ENCODE measurements around the gene VPS4B. TPM values are rescaled to one million over a fixed set of nuclear protein-coding genes. Genes with fewer than 3 reads are reported as not detected.

Gene VPS4B
- total RNA-seq, 1 donor from 2014 or later, result 85.8 TPM

DNA sequence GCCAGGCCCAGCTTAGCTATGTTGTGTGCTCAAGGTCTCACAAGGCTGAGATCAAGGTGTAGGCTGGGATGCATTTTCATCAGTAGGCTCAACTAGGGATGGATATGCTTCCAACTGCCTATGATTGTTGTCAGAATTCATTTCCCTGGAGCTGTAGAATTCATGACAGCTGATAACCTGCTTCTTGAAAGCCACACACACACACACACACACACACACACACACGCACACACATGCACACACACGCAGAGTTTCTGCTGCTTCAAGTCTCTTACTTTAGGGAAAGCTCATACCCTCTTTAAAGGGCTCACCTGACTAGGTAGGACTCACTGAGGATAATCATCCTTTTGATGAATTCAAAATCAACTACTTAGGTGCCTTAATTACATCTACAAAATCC is 8.2 kb upstream of the VPS4B start:
- DNase-seq (ENCODE audit: low spot score), result no peak

DNA sequence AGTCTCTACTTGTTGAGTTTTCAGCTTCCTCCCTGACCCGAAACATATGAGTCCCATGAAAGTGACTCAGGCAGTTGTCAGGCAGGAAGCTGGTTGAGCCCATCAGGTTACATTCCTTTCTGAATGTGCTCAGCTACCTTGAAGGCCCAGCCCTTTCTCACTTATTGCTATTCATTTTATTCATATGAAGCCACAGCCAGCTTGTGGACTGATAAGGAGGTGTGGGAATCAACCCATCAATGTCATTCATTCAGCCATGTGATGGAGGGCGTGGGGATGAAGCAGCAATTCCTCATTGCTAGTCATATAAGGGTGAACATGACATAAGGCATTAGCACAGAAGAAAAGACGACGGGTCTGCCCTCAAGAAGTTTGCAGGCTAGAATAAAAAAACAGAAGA is 5.3 kb upstream of the VPS4B start:
- DNase-seq (ENCODE audit: low spot score), result peak; percentile 69

DNA sequence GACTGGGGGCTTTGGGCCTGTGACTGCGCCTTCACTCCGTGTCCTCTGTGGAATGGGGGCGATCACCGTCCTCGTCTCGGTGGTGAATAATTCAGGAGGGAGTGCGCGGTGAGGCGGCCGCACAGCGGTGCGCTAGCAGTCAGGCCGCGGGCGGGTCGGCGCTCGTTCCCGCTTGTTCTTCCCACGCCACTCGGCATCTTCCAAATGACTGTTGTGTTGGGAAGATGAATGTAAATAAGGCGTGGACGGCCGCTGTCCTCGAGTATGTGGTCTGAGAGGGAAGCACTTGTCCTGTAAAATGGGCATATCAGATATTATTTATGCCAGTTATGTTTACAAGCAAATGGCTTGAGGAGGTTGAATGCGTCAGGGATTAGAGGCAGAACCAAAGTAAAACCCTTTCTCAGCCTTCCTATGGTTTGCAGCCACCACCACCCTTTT is 608 bp upstream of the VPS4B start:
- no peak for DNase-seq (ENCODE audit: low spot score)

DNA sequence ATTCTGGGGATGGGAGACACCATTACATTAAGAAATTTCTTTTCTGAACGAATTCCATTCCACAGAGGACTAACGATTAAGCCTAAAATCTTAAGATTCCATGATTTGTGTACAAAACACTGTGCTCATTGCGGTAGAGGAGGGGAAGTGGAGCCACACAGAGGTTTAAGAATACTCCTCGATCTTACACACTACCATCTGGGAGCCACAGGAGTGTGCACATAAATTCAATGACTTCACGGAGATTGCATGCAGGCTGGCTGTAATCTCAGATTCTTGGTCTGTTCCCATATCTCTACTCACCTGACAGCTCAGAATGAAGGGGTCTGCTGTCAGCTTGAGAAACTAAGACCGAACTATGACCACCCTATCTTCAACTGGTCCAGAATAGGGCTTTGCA is 762 bp downstream of the VPS4B start:
- DNase-seq (ENCODE audit: low spot score), result no peak

DNA sequence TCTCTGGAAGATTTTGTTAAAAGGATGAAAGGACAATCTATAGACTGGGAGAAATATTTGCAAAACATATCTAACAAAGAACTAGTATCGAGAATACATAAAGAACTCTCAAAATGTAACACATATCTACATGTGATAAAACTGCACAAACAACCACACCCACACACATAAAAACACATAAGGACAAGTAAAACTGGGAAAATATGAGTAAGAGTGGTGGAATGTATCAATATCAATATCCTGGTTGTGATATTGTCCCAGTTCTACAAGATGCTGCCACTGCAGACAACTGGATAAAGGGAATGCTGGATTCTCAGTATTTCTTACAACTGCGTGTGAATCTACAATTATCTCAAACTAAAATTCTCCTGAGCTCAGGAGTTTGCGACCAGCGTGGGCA is 9.3 kb downstream of the VPS4B start:
- no peak for DNase-seq (ENCODE audit: low spot score)

DNA sequence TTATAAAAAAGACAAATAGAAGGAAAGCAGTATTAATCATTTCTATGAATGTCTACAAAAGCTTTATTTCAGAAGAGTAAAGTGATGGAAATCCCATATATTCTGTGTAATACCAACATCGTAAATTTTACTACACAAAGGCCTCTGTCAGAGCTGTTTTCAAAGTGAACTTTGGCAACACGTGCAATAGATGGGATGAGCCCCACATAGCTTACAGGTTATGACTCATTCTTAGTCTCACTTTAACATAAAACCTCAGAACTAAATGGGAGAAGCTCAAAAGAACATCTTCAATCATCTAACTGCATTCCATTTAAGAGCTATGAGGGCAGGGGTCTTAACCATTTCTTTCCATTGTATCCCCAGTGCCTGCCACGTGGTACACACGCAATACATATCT is 11.5 kb downstream of the VPS4B start:
- no peak for DNase-seq (ENCODE audit: low spot score)

DNA sequence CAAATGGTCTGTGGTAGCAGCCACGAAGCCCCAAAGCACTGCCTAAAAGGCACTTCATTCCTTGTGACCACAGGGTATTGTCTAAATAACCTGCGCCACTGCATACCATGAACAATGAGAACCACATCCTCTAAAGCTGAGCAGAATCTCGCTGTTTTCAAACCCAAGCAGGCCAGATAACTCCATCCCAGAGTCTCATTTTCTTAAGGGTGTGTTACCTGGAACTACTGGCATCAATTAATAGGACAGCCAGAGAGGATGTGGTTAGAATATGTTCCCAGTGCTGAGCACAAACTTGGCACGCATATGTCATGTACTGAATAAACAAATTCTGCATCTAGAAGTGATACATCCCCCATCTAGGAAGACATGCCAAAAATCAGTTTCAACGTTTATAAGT is 13.0 kb downstream of the VPS4B start:
- DNase-seq (ENCODE audit: low spot score), result no peak

DNA sequence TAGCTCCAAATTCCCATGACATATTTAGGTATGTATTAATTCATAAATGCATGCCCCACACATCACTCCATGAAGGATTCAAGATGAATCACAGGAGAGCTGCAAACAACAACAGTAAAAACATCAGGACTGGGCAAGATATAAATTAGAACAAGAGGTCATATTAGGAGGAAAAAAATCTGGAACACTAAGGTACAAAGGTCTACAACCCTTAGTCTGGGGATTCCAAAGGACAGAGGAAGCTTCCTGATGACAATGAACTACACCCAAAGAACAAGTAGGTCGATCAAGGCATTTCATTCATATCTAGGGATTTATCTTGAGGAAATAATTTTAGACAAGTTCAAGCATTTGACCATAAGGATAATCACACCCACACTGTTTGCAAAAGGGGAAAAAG is 14.5 kb downstream of the VPS4B start:
- DNase-seq (ENCODE audit: low spot score), result no peak

DNA sequence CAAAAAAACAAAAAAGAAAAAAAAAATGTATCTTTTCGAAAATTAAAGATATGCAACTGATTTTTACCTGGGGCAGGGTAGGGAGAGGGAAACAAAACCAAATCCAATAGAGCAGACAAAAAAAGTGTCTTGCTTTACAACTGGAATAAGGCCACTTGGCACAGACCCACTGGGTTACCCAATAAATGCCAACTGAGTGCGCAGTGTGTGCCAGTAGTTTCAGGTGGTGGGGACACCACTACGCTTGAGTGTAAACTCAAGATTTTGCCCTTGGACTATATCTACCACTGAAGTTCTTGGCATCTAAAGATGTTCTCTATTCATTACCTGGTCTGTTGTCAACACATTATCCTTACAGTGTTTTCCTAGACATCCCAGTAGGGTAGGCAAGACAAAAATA is 16.3 kb downstream of the VPS4B start:
- no peak for DNase-seq (ENCODE audit: low spot score)

DNA sequence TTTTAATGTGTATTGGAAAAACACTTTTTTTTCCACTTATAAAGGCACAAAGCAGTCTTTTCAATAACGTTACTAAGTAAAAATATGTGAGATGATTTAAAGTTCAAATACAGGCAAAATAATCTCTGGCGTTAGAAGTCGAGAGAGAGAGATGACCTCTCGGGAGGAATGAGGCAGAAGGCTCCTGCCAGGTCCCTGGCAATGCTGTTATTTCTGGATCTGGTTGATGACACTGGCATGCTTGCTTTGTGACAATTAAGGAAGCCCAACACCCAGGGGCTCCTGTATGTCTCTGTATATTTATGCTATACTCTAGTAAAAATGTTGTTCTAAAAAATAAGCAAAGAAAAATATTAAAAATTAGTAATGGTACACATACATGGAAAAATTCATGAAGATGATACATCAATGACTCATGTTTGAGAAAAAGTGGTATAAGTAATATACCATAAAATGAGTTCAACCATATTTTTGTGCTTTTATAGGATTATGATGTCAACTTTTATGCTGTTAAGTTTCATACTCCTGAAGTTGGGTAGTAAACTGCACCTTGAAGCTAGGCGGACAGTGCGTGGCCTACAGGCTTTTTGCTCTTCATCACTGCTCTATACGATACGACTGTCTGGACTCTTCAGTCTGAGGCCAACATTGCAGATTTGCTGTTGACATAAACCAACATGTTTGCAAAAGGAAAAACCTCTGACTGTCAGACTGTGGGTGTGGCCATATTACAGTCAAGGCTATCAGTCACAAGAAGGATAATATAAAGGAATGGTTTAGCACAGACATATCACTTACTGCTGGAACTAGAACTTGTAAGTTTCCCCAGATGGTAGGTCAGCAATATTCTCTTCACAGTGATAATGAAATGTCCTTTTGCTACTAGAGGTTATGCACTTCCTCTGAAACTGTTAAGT is 19.8 kb downstream of the VPS4B start:
- no peak for DNase-seq (ENCODE audit: low spot score)

DNA sequence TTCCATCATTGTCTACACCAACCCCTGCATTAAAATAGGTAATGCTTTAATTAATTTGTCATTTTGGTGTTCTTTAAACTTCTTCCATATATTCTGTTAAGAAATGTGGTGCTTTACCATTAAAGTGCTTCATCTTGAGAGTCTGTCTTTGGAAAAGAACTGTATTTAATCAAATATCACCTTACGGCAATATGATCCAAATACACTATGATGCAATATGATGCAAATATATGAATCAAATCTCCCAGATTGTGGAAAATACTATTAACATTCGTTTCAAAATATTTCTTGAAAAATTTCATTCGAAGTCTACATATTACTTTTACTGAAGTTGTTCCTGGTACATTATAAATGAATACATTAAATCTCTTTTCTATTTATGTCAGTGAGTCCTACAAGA is 23.0 kb downstream of the VPS4B start:
- no peak for DNase-seq (ENCODE audit: low spot score)

DNA sequence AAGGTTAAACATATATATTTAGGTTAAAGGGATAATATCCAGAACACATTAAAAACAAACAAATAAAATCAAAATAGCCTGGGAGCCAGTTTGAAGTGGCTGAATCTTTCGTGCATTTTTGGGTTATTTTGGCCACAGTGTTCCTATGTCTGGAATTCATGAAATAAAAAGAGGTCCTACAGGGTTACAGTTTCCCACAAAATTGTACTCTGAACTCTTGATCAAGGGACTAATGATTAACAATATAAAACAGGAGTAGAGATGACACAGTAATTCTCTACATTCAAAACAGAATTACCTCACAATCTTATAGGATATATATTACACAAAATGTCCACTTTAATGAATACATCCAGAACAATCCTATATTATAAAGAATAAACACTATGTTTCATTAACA is 24.9 kb downstream of the VPS4B start:
- DNase-seq (ENCODE audit: low spot score), result no peak

DNA sequence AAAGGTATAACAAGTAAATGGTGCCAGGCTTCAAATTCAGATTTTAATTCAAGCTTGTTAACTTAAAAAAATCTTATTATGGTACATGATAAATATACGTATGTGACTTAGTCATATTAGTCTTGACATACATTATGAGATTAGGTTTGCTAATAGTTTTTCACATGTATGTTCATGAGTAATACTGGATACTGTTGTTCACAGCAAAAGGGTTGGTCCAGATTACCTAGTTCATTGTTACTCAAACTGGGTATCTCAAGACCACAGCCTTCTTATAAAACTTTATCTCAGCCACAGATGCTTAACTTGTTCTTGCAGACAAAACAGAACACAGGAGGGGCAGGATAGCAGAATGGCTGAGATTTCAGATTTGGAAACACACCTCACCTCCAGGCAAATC is 26.8 kb downstream of the VPS4B start:
- DNase-seq (ENCODE audit: low spot score), result no peak

DNA sequence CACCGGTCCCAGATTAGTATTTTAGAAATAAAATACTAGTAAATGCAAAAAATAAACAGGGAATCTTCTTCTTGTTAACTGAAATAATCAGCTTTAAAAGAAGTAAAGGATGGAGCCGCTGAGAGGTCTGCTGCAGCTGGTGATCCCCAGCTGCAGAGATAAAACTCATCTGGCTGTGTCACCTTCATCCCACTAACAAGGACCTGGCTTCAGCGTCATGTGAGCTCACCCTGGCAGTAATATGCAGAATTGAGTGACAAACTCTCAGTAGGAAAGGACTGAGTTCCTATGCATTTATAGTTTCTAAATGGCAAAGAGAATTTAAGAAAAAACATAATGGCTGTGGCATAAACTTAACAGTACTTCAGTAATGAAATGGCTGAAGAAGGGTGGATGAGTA is 27.3 kb downstream of the VPS4B start:
- DNase-seq (ENCODE audit: low spot score), result no peak

DNA sequence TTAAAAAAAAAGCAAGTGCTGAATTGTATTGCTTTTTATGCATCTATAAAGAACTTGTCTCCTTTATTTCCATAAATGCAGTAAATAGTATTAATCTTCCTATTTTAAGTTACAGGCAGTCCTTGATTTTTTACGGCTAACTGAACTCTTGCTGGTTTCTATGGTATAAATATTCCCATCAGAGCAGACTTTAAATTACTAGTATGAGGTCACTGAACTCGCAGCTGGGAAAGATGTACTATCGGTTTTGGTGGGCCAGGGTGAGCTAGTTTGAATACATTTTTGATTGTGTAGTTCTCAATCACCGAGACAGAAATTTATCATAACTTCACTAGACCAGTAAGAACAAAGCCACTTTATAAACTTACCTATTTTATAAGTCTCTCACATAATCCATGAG is 34.4 kb downstream of the VPS4B start:
- no peak for DNase-seq (ENCODE audit: low spot score)

DNA sequence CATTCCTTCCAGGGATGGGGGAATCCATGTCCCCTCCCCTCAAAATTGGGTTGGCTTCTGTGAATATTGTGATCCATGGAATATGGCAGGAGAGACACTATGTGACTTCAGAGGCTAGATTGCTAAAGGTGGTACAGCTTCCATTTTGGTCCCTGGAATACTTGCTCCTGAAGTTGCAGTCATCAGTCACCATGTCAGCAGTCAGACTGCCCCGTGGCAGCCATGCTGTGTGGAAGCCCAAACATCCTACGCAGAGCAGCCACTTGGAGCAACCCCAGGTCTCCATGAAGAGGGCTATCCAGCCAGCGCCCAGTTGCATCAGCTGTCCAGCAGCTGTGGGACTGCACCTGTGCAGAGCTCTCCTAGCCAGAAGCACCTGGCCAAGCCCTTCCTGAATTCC is 39.4 kb downstream of the VPS4B start:
- DNase-seq (ENCODE audit: low spot score), result no peak

DNA sequence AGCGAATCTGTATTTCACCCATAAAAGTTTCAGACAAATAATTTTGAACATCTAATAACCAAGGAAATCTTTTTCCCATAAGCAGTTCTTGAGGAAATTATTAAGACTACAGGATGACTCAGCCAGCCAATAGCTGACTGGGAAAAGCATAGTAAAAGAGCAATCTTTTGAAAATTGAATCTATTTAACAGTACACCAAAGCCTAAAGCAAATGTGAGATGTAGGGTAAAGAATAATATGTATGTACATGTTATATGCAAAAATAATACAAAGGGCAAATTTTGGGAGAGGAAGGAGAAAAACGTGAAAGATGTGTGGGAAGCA is 42.7 kb downstream of the VPS4B start:
- no peak for DNase-seq (ENCODE audit: low spot score)

DNA sequence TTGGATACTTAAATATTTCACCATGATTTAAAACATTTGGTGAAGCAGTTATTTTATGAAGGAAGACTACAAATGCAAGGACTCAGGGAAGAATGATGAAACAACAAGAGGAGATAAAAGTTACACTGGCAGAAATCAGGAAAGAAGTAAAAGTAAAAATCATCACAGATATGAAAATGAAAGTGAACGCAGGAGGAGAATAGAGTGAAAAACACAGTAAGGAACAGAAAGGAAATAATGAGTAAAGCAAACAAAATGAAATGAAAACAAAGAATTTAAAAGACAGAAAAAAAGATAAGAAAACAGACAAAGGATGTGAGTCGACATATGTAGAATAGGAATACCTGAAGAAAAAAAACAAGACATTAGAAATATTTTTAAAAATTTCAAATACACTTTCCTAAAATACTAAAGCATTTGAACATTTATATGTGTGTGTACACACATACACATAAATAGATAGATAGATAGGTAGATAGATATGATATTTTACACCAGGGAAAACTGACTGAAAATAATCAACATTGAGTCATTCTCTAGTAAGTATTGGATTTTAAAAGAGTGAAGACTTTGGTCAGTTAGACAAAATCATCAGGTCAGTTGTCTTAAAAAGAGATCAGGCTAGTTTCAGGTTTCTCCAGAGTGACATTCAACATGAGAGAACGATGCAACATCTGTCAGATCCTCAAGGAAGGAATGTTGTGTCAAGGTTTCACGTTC is 43.2 kb downstream of the VPS4B start:
- no peak for DNase-seq (ENCODE audit: low spot score)

DNA sequence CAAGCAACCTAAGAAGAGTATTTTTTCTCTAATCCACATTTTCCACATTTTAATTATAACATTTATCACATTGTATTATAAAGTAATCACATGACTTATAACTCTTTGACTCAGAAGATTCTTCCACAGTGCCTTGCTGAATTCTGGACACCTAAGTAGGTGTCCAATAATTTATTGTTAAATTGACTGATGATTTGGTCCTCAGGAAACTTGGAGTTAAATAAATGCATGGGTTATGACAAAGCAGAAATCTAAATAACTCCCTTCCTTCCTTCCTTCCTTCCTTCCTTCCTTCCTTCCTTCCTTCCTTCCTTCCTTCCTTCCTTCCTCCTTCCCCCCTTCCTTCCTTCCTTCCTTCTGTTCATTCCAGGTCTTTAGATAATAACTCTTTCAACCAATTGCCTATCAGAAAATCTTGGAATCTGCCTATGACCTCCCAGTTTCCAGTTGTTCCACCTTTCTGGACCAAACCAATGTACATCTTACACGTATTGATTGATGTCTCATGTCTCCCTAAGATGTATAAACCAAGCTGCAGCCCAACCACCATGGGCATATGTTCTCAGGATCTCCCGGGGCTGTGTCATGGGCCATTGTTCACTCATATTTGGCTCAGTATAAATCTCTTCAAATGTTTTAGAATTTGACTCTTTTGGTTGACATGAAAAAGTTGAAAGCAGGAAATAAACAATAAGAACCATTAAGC is 44.8 kb downstream of the VPS4B start:
- no peak for DNase-seq (ENCODE audit: low spot score)

DNA sequence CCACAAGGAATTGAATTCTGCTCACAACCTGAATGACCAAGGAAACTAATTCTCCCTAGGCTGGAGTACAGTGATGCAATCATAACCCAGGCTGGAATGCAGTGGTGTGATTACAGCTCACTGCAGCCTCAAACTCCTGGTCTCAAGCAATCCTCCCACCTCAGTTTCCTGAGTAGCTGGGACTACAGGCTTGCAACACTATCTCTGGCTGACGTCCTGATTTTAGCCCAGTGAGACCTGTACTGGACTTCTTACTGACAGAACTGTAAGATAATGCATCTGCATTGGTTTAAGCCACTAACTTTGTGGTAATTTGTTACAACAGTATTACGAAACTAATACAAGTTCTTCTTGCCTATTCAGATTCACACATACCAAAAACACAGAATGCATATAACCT is 45.7 kb downstream of the VPS4B start:
- DNase-seq (ENCODE audit: low spot score), result no peak

DNA sequence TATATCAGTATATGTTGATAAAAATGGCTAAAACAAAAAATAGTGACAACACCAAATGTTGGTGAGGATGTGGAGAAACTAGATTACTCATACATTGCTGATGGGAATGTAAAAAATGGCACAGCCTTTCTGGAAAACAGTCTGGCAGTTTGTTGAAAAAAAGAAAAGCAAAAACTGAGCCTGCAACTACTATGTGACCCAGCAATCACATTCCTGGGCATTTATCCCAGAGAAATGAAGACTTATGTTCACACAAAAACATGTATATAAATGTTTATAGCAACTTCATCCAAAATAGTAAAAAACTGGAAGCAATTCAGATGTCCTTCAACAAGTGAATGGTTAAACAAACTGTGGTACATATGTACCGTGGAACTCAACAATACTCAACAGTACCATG is 47.7 kb downstream of the VPS4B start:
- no peak for DNase-seq (ENCODE audit: low spot score)

DNA sequence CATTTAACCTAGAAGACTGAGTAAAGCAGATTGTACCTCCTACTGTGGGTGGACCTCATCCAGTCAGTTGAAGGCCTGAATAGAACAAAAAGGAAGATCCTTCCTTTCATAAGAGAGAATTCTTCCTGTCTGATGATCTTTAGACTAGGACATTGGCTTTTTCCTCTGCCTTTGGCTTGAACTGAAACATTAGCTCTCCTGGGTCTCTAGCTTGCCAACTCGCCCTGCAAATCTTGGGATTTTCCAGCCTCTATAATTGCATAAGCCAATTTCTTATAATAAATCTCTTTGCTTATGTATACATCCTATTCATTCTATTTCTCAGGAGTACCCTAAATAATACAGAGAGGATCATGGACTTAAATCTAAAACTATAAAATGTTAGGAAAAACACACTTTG is 49.1 kb downstream of the VPS4B start:
- DNase-seq (ENCODE audit: low spot score), result no peak

DNA sequence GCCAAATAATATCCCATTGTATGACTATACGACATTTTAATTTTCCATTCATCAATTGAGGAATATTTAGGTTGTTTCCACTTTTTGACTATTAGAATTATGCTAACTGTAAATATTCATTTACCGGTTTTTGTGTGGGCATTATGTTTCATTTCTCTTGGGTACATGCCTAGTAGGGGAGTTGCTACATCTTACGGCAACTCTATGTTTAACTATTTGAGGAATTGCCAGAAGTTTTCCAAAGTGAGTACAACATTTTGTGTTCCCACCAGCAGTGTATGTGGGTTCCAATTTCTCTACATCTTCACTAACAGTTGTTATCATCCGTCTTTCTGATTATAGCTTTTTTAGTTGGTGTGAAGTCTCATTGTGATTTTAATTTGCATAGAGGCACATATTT is 53.7 kb downstream of the VPS4B start:
- no peak for DNase-seq (ENCODE audit: low spot score)
